Measurements from ENCODE around the gene ACTN1.

ACTN1 gene

GRCh38 chr14:68968721-68969120 is 10.4 kb downstream of the ACTN1 start:
- FAIRE-seq, result no peak

- FAIRE-seq, result no peak
Measured at GRCh38 chr14:68968051-68968450, 11.1 kb downstream of the ACTN1 start.

GRCh38 chr14:68967459-68967940 is 11.6 kb downstream of the ACTN1 start:
- FAIRE-seq, result no peak

GRCh38 chr14:68966872-68967301 is 12.2 kb downstream of the ACTN1 start:
- no peak for FAIRE-seq

- no peak for FAIRE-seq
Measured at GRCh38 chr14:68965261-68965761, 13.8 kb downstream of the ACTN1 start.

- FAIRE-seq, result no peak
Measured at GRCh38 chr14:68964300-68965093, 14.6 kb downstream of the ACTN1 start.

- no peak for FAIRE-seq
Measured at GRCh38 chr14:68962681-68963080, 16.4 kb downstream of the ACTN1 start.

GRCh38 chr14:68961781-68962584 is 17.1 kb downstream of the ACTN1 start:
- FAIRE-seq, result no peak

- FAIRE-seq, result no peak
Measured at GRCh38 chr14:68961361-68961760, 17.7 kb downstream of the ACTN1 start.

GRCh38 chr14:68960123-68960522 is 19.0 kb downstream of the ACTN1 start:
- FAIRE-seq, result no peak

- FAIRE-seq, result no peak
Measured at GRCh38 chr14:68959035-68959434, 20.1 kb downstream of the ACTN1 start.

- FAIRE-seq, result no peak
Measured at GRCh38 chr14:68958553-68958952, 20.5 kb downstream of the ACTN1 start.

- no peak for FAIRE-seq
Measured at GRCh38 chr14:68957775-68958174, 21.3 kb downstream of the ACTN1 start.

GRCh38 chr14:68956724-68957123 is 22.4 kb downstream of the ACTN1 start:
- no peak for FAIRE-seq

GRCh38 chr14:68955851-68956179 is 23.3 kb downstream of the ACTN1 start:
- no peak for FAIRE-seq

- FAIRE-seq, result no peak
Measured at GRCh38 chr14:68955164-68955850, 23.8 kb downstream of the ACTN1 start.

GRCh38 chr14:68953196-68953555 is 25.9 kb downstream of the ACTN1 start:
- FAIRE-seq, result no peak

- FAIRE-seq, result no peak
Measured at GRCh38 chr14:68952531-68953195, 26.4 kb downstream of the ACTN1 start.

GRCh38 chr14:68951800-68952530 is 27.1 kb downstream of the ACTN1 start:
- no peak for FAIRE-seq

- FAIRE-seq, result no peak
Measured at GRCh38 chr14:68951035-68951797, 27.9 kb downstream of the ACTN1 start.

- FAIRE-seq, result no peak
Measured at GRCh38 chr14:68950111-68950510, 29.0 kb downstream of the ACTN1 start.
